K562 (cell line): ENCODE measurements around the gene RGS6. TPM values are rescaled to one million over a fixed set of nuclear protein-coding genes. Genes with fewer than 3 reads are reported as not detected.

Source experiments
- ATAC-seq: fragments of 200-7000 bp; cut with Tn5 transposase; 3 replicates; pipeline ENCODE4 v1.9.1; 2020; ENCODE audit warnings: moderate library complexity
- BruUV-seq: library from RNA; stranded (reverse); fragments of 400-500 nt; replicated peaks from 2 replicates; lab custom pipeline; 2021; lab: Mats Ljungman, UMichigan
- CTCF ChIA-PET: fragments of 300-600 bp; formaldehyde crosslinking; extraction: SDS; loops from one replicate; lab custom pipeline; 2021; ENCODE audit warnings: low intra/inter-chr PET ratio; lab: Yijun Ruan, JAX
- POLR2A ChIA-PET: fragments of 300-600, 350-650 bp; sonication (Branson Sonifier 250); formaldehyde crosslinking; extraction: SDS; loops from one replicate; lab custom pipeline; 2021; ENCODE audit warnings: antibody characterized with exemption, inconsistent platforms; lab: Yijun Ruan, JAX
- DNase-seq, 4 experiments: peaks; one replicate each; pipeline versions ENCODE4 v3.0.0 to v3.0.0-alpha.2; 2011 to 2018; ENCODE audit warnings: low spot score in 3 of 4, mixed read lengths in 3 of 4; ENCODE audit errors: extremely low read depth in 1 of 4
- FAIRE-seq: peaks from 2 replicates; lab custom pipeline; 2011; peaks lifted over from hg19 to GRCh38; lab: Jason Lieb, UNC
- H2AFZ ChIP-seq: 2 replicates; pipeline ENCODE4 v1.6.0; 2011; ENCODE audit warnings: low read depth, low read length, control low read depth, inconsistent platforms
- H3K27ac ChIP-seq: fragments of 200-600 bp; 3 replicates; pipeline ENCODE4 v1.8.0; 2011; ENCODE audit warnings: low read depth, mild to moderate bottlenecking, control low read depth, inconsistent platforms, low read length, moderate library complexity, mixed read lengths; ENCODE audit errors: extremely low read depth
- H3K27me3 ChIP-seq, 2 experiments: fragments of 300-600 bp in 1 of 2; 2 replicates in 1 of 2; 3 replicates in 1 of 2; pipeline versions ENCODE4 v1.6.0 to v1.8.0; 2011; ENCODE audit warnings: inconsistent platforms in 2 of 2, low read length in 2 of 2, mild to moderate bottlenecking in 1 of 2, mixed read lengths in 1 of 2, moderate library complexity in 1 of 2; ENCODE audit not compliant: control insufficient read depth in 2 of 2, insufficient read depth in 2 of 2
- H3K36me3 ChIP-seq: fragments of 300-600 bp; 3 replicates; pipeline ENCODE4 v1.8.0; 2011; ENCODE audit warnings: mild to moderate bottlenecking, low read length, inconsistent platforms; ENCODE audit not compliant: control insufficient read depth, insufficient read depth
- H3K4me1 ChIP-seq, 2 experiments: fragments of 200-600 bp in 1 of 2; replicated peaks in 1 of 2; 2 replicates in 1 of 2; 3 replicates in 1 of 2; pipeline versions ENCODE4 v1.5.1 to v1.8.0; 2011; ENCODE audit warnings: inconsistent platforms in 2 of 2, low read length in 2 of 2, mild to moderate bottlenecking in 1 of 2, mixed read lengths in 1 of 2, moderate library complexity in 1 of 2; ENCODE audit not compliant: control insufficient read depth in 2 of 2, insufficient read depth in 2 of 2
- H3K4me2 ChIP-seq: 2 replicates; pipeline ENCODE4 v1.6.1; 2011; ENCODE audit warnings: low read length, control low read depth, inconsistent platforms, mixed read lengths; ENCODE audit not compliant: insufficient read depth
- H3K4me3 ChIP-seq: fragments of 200-600 bp; sonication (generic), shearing (Covaris generic); 2 replicates; pipeline ENCODE4 v1.5.1; 2016; ENCODE audit warnings: control low read depth, inconsistent platforms
- H3K79me2 ChIP-seq: fragments of 200-600 bp; 3 replicates; pipeline ENCODE4 v1.8.0; 2011; ENCODE audit warnings: low read length, inconsistent platforms; ENCODE audit not compliant: control insufficient read depth, insufficient read depth
- H3K9ac ChIP-seq, 2 experiments: 2 replicates each; pipeline versions ENCODE4 v1.6.0 to v1.6.1; 2011; ENCODE audit warnings: low read depth in 2 of 2, low read length in 2 of 2, control low read depth in 1 of 2, inconsistent platforms in 1 of 2, mild to moderate bottlenecking in 1 of 2, mixed read lengths in 1 of 2; ENCODE audit not compliant: insufficient read depth in 1 of 2
- H3K9me1 ChIP-seq: one replicate; pipeline ENCODE4 v1.6.0; 2011; ENCODE audit warnings: inconsistent platforms, mild to moderate bottlenecking, low read length, moderate library complexity; ENCODE audit not compliant: control insufficient read depth, insufficient read depth
- H3K9me3 ChIP-seq: replicated peaks from 2 replicates; pipeline ENCODE4 v1.5.1; 2011; ENCODE audit warnings: low read depth, low read length, inconsistent platforms; ENCODE audit not compliant: control insufficient read depth, insufficient read depth
- H4K20me1 ChIP-seq: replicated peaks from 2 replicates; pipeline ENCODE4 v1.6.1; 2011; ENCODE audit warnings: low read length, inconsistent platforms, mixed read lengths; ENCODE audit not compliant: control insufficient read depth, insufficient read depth
- ARNT ChIP-seq, 2 experiments: fragments of 450-650 bp; IDR thresholded peaks; 2 replicates each; pipeline ENCODE4 v1.6.1; 2016; ENCODE audit warnings: mild to moderate bottlenecking in 1 of 2
- DDX20 ChIP-seq: fragments of 450-650 bp; IDR thresholded peaks from 2 replicates; pipeline ENCODE4 v1.6.1; 2016; ENCODE audit warnings: missing genetic modification characterization, low read depth, mild to moderate bottlenecking, missing compliant biosample characterization, moderate library complexity
- EHMT2 ChIP-seq: fragments of 450-650 bp; IDR thresholded peaks from 2 replicates; pipeline ENCODE4 v1.6.1; 2018; ENCODE audit warnings: antibody characterized with exemption
- ERF ChIP-seq: fragments of 450-650 bp; formaldehyde crosslinking; IDR thresholded peaks from 2 replicates; pipeline ENCODE4 v1.4.0; 2020; ENCODE audit warnings: mild to moderate bottlenecking, mixed read lengths
- ILK ChIP-seq: fragments of 450-650 bp; IDR thresholded peaks from 2 replicates; pipeline ENCODE4 v1.6.1; 2016; ENCODE audit warnings: missing genetic modification characterization, low read depth, mild to moderate bottlenecking, missing compliant biosample characterization, moderate library complexity, borderline replicate concordance
- LCOR ChIP-seq: sonication (generic); formaldehyde crosslinking; IDR thresholded peaks from 2 replicates; pipeline ENCODE4 v1.8.0; 2022; ENCODE audit warnings: mild to moderate bottlenecking, missing genetic modification reagents
- LEF1 ChIP-seq: fragments of 450-650 bp; IDR thresholded peaks from 2 replicates; pipeline ENCODE4 v1.6.1; 2016; ENCODE audit warnings: mild to moderate bottlenecking
- MTF1 ChIP-seq: fragments of 250-450 bp; sonication (Bioruptor Pico); IDR thresholded peaks from 2 replicates; pipeline ENCODE4 v1.9.0; 2021; ENCODE audit warnings: moderate library complexity, mild to moderate bottlenecking, inconsistent platforms, borderline replicate concordance
- PHB ChIP-seq: fragments of 250-450 bp; sonication (Bioruptor Pico); IDR thresholded peaks from 2 replicates; pipeline ENCODE4 v1.5.0; 2021
- PYGO2 ChIP-seq: fragments of 450-650 bp; IDR thresholded peaks from 2 replicates; pipeline ENCODE4 v1.6.1; 2016; ENCODE audit warnings: mild to moderate bottlenecking, missing genetic modification characterization, moderate library complexity, missing compliant biosample characterization
- RBM17 ChIP-seq: fragments of 200-400 bp; formaldehyde crosslinking; IDR thresholded peaks from 2 replicates; pipeline ENCODE4 v1.6.1; 2017; ENCODE audit warnings: low read depth, mild to moderate bottlenecking, low read length, borderline replicate concordance
- SAFB2 ChIP-seq: fragments of 200-400 bp; formaldehyde crosslinking; IDR thresholded peaks from 2 replicates; pipeline ENCODE4 v1.6.1; 2018; ENCODE audit warnings: borderline replicate concordance, low read length, low read depth, moderate library complexity; ENCODE audit not compliant: severe bottlenecking
- SNRNP70 ChIP-seq: fragments of 200-400 bp; formaldehyde crosslinking; optimal IDR thresholded peaks from 2 replicates; pipeline ENCODE3; 2017; ENCODE audit warnings: low read depth, low read length
- TEAD4 ChIP-seq, 2 experiments: sonication (generic) in 1 of 2; formaldehyde crosslinking in 1 of 2; IDR thresholded peaks; 2 replicates each; pipeline versions ENCODE4 v1.6.1 to v1.8.0; 2012 to 2022; ENCODE audit warnings: borderline replicate concordance in 1 of 2, inconsistent platforms in 1 of 2, low read length in 1 of 2, mild to moderate bottlenecking in 1 of 2, missing genetic modification reagents in 1 of 2
- ZNF75A ChIP-seq: fragments of 450-650 bp; formaldehyde crosslinking; IDR thresholded peaks from 2 replicates; pipeline ENCODE4 v1.4.0; 2020; ENCODE audit warnings: mild to moderate bottlenecking
- WGBS: fragments of 100-300 bp; shearing (Covaris generic); methylation state at CpG from one replicate; pipeline ENCODE4 v1.1.6; 2016; ENCODE audit warnings: low coverage, mixed read lengths; ENCODE audit not compliant: insufficient coverage; ENCODE audit errors: missing lambda C conversion rate; 5-methylcytosine and 5-hydroxymethylcytosine counted together
- in situ Hi-C: fragments of 300-500 bp; cut with MboI; formaldehyde crosslinking; loops from 4 replicates; pipeline ENCODE4 v1.15.0; 2018; ENCODE audit warnings: inconsistent platforms, mixed read lengths
- intact Hi-C: fragments of 100-400 bp; cut with micrococcal nuclease; formaldehyde crosslinking; loops from 2 replicates; pipeline ENCODE4 v1.14.2; 2022
- polyA plus RNA-seq, 8 experiments: library from polyadenylated mRNA; depleted of rRNA in 4 of 8; stranded (reverse) in 5 of 8; unstranded in 3 of 8; fragments of >200 nt; fragmentation: Nextera tagmentation in 2 of 8; fragmentation: Illumina TruSeq in 1 of 8; extraction: Ambion mirVana in 2 of 8; extraction: Trizol in 1 of 8; gene quantifications; 2 replicates each; pipeline versions ENCODE4 v1.2.1 to v1.2.3, GENCODE V29; 2011 to 2014; ENCODE audit warnings: inconsistent platforms in 1 of 8, missing spikeins in 1 of 8
- total RNA-seq, 7 experiments: library from RNA; depleted of rRNA in 6 of 7; stranded (reverse); fragments of >200 nt in 6 of 7; fragmentation: Illumina TruSeq in 2 of 7; extraction: Trizol in 2 of 7; gene quantifications; 2 replicates each; pipeline versions ENCODE4 v1.2.1 to v1.2.3, GENCODE V29; 2011 to 2021; ENCODE audit warnings: low replicate concordance in 1 of 7
- TF ChIP-seq, protein P1 (sequence below), 2 experiments: fragments of 450-650 bp in 1 of 2; sonication (generic) in 1 of 2; formaldehyde crosslinking in 1 of 2; IDR thresholded peaks in 1 of 2; conservative IDR thresholded peaks in 1 of 2; 2 replicates each; pipeline versions ENCODE4 v1.6.1 to v1.8.1; 2016 to 2023; ENCODE audit warnings: mild to moderate bottlenecking in 2 of 2, moderate library complexity in 2 of 2, inconsistent platforms in 1 of 2, missing genetic modification reagents in 1 of 2
- TF ChIP-seq, protein P2 (sequence below): sonication (generic); formaldehyde crosslinking; IDR thresholded peaks from 2 replicates; pipeline ENCODE4 v1.4.0; 2020; ENCODE audit warnings: mild to moderate bottlenecking, missing genetic modification reagents

RGS6 gene
- total and polyA plus RNA-seq, 9 of the 15 experiments (the other 6 are each of a cell fraction or from before 2014, with no cell fraction given), result not detected

DNA sequence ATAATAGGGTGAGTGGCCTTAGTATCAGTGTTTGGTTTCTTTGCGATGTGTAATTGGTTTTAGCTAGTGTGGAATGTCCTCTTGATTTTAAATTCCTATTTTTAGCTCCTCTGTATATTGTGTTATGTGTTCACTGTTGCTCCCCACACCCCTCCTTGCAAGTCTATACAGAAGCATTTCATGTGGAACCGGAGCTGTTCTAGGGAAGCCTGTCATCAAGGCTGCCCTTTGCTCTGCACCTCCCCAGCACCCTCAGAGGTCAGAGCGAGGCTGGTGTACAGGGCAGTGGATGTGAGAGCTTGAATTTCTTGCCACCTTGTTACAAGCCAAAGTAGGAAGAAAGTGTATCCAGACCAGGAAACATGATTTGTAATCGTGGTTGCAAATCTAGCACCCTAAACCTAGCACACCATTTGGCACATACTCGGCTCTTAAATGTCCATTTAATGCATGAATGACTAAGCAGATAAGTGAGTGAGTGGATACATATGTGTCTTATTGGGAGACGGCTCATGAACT, 376.8 kb downstream of the RGS6 start:
- Histone ChIP-seq H3K4me1 (no peaks in the 10 kb centered on the region), H3K36me3 (no peaks in the 10 kb centered on the region), H3K9me1 (no peaks in the 10 kb centered on the region), H4K20me1 (no peaks in the 10 kb centered on the region), H3K4me2 (no peak overlapping the region), H3K9me3 (no peaks in the 10 kb centered on the region), H3K79me2 (no peaks in the 10 kb centered on the region), H3K9ac (no peak overlapping the region), H2AFZ (no peak overlapping the region), H3K27ac (no peak overlapping the region), H3K4me3 (no peak overlapping the region), H3K27me3 (no peaks in the 10 kb centered on the region)
- no peak for TF ChIP-seq TEAD4 (IDR thresholded peaks at IDR 0.05; ENCODE audit: low read length)
- no peak for TF ChIP-seq TEAD4 (CRISPR knock-in tag; IDR thresholded peaks at IDR 0.05; ENCODE audit: borderline replicate concordance)
- no peak for TF ChIP-seq ZNF75A (CRISPR knock-in tag)
- TF ChIP-seq RBM17, result no peak
- TF ChIP-seq, protein P1, sequence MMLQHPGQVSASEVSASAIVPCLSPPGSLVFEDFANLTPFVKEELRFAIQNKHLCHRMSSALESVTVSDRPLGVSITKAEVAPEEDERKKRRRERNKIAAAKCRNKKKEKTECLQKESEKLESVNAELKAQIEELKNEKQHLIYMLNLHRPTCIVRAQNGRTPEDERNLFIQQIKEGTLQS (IDR thresholded peaks at IDR 0.05), result no peak
- TF ChIP-seq, protein P1 (CRISPR knock-in tag; conservative IDR thresholded peaks at IDR 0.05), result no peak
- no peak for TF ChIP-seq SAFB2
- TF ChIP-seq ARNT (IDR thresholded peaks at IDR 0.05), result no peak
- no peak for TF ChIP-seq ERF
- TF ChIP-seq ILK (tag), result no peak
- TF ChIP-seq PYGO2 (tag), result no peak
- no peak for TF ChIP-seq LCOR (CRISPR knock-in tag)
- TF ChIP-seq, protein P2, sequence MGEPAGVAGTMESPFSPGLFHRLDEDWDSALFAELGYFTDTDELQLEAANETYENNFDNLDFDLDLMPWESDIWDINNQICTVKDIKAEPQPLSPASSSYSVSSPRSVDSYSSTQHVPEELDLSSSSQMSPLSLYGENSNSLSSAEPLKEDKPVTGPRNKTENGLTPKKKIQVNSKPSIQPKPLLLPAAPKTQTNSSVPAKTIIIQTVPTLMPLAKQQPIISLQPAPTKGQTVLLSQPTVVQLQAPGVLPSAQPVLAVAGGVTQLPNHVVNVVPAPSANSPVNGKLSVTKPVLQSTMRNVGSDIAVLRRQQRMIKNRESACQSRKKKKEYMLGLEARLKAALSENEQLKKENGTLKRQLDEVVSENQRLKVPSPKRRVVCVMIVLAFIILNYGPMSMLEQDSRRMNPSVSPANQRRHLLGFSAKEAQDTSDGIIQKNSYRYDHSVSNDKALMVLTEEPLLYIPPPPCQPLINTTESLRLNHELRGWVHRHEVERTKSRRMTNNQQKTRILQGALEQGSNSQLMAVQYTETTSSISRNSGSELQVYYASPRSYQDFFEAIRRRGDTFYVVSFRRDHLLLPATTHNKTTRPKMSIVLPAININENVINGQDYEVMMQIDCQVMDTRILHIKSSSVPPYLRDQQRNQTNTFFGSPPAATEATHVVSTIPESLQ, result no peak
- no peak for TF ChIP-seq DDX20
- TF ChIP-seq MTF1 (CRISPR knock-in tag), result no peak
- no peak for TF ChIP-seq PHB (CRISPR knock-in tag)
- no peak for TF ChIP-seq SNRNP70
- no peak for TF ChIP-seq EHMT2
- no peak for TF ChIP-seq LEF1
- ATAC-seq (no peak), FAIRE-seq (no peak), DNase-seq (no peak)
- WGBS, result 0% methylated on average over 5 of the region's 6 CpGs
- in situ Hi-C loops, result no loop called here
- POLR2A ChIA-PET, result no interaction called here
- intact Hi-C loops, result no loop called here
- BruUV-seq, result no TSS peak
- CTCF ChIA-PET, result no interaction called here
